Adrenal gland (tissue), 5 donors: ENCODE measurements around the gene MED27.

ENCODE experiments used
- CTCF ChIP-seq, 6 experiments: fragments of 450-650 bp in 4 of 6; fragments of 200-600 bp in 2 of 6; sonication (generic) in 1 of 6; IDR thresholded peaks; 1 replicate in 5 of 6; 2 replicates in 1 of 6; pipeline versions ENCODE4 v1.5.1 to v1.8.0; 2016 to 2021; ENCODE audit warnings: antibody characterized with exemption in 6 of 6, mild to moderate bottlenecking in 2 of 6, moderate library complexity in 1 of 6
- POLR2A ChIP-seq, 2 donors: fragments of 450-650 bp; IDR thresholded peaks; one replicate each; pipeline ENCODE4 v1.6.1; 2017; ENCODE audit warnings: antibody characterized with exemption in 2 of 2, mild to moderate bottlenecking in 2 of 2, moderate library complexity in 1 of 2
- donor health status: DM: no; HTN: no; CAD: no.

DNA sequence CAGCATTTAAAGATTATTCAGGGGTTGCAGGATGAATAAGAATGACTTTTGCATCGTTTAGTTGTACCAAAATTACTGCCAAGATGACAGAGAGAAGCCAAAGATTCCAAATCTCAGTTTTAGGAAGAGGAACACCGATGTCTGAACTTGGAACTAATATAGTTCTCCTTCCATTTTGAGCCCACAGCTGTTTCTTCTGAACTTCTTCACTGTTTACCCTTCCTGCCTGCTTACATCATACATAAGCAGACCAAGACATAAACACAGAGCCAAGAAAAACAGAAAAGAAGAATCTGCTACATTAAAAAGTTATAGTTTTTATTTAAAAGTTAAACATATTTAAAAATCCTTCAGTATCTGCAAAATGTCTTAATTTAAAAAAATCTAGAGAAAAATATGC, 192.8 kb downstream of the MED27 start:
- TF ChIP-seq CTCF (IDR thresholded peaks at IDR 0.05) (no peak), POLR2A (IDR thresholded peaks at IDR 0.05) (no peak)
